NCI-H2107 treated with DMSO at 0.1 percent for 48 hours (cell line): Measurements from ENCODE around the gene PHF10.

Source experiments
- DNase-seq: peaks from one replicate; lab custom pipeline; 2025; ENCODE audit not compliant: unreplicated experiment; lab: John Stamatoyannopoulos, UW

The PHF10 gene

GRCh38 chr6:169678342-169678741, 46.0 kb downstream of the PHF10 start:
- DNase-seq = no peak

- DNase-seq = no peak
Observed at GRCh38 chr6:169677096-169677495, 47.2 kb downstream of the PHF10 start.

- no peak for DNase-seq
Observed at GRCh38 chr6:169675011-169675410, 49.3 kb downstream of the PHF10 start.

GRCh38 chr6:169671563-169671962, 52.7 kb downstream of the PHF10 start:
- DNase-seq = no peak

GRCh38 chr6:169669889-169670288, 54.4 kb downstream of the PHF10 start:
- DNase-seq = no peak

GRCh38 chr6:169669147-169669546, 55.2 kb downstream of the PHF10 start:
- no peak for DNase-seq

- DNase-seq = no peak
Observed at GRCh38 chr6:169668203-169668847, 56.0 kb downstream of the PHF10 start.

GRCh38 chr6:169667716-169668115, 56.6 kb downstream of the PHF10 start:
- no peak for DNase-seq

GRCh38 chr6:169666441-169666840, 57.9 kb downstream of the PHF10 start:
- no peak for DNase-seq

GRCh38 chr6:169665289-169665688, 59.0 kb downstream of the PHF10 start:
- peak; percentile 85 for DNase-seq

GRCh38 chr6:169664227-169664626, 60.1 kb downstream of the PHF10 start:
- DNase-seq = no peak

GRCh38 chr6:169663468-169663867, 60.8 kb downstream of the PHF10 start:
- no peak for DNase-seq

GRCh38 chr6:169661391-169661756, 62.9 kb downstream of the PHF10 start:
- no peak for DNase-seq

GRCh38 chr6:169660751-169661390, 63.4 kb downstream of the PHF10 start:
- no peak for DNase-seq

GRCh38 chr6:169659820-169660610, 64.3 kb downstream of the PHF10 start:
- DNase-seq = no peak

- no peak for DNase-seq
Observed at GRCh38 chr6:169657284-169657610, 67.1 kb downstream of the PHF10 start.

- no peak for DNase-seq
Observed at GRCh38 chr6:169656546-169657283, 67.6 kb downstream of the PHF10 start.

GRCh38 chr6:169654598-169655391, 69.5 kb downstream of the PHF10 start:
- DNase-seq = no peak
